Measurements from ENCODE around the gene CTXN1.

CTXN1 gene

GRCh38 chr19:7901337-7901736 lies 24.6 kb downstream of the CTXN1 start:
- no peaks in the 10 kb centered on the region for H3K36me3 ChIP-seq (ENCODE audit: insufficient read depth)
- H3K4me2 ChIP-seq: no peak overlapping the region
- no peak overlapping the region for H3K4me3 ChIP-seq (IDR thresholded peaks at IDR 0.05; ENCODE audit: insufficient read depth, low read depth, low read length)
- H3K27me3 ChIP-seq (ENCODE audit: insufficient read depth, low read depth): no peaks in the 10 kb centered on the region
- no peak overlapping the region for H2AFZ ChIP-seq (ENCODE audit: low read depth)
- H3K79me2 ChIP-seq (ENCODE audit: insufficient read depth, low read depth): peaks cover 23% of the 10 kb centered on the region
- peaks cover 5% of the 10 kb centered on the region for H3K4me1 ChIP-seq (ENCODE audit: low read depth, poor library complexity, severe bottlenecking)
- no peak overlapping the region for H3K9ac ChIP-seq
- TF ChIP-seq, protein P1, sequence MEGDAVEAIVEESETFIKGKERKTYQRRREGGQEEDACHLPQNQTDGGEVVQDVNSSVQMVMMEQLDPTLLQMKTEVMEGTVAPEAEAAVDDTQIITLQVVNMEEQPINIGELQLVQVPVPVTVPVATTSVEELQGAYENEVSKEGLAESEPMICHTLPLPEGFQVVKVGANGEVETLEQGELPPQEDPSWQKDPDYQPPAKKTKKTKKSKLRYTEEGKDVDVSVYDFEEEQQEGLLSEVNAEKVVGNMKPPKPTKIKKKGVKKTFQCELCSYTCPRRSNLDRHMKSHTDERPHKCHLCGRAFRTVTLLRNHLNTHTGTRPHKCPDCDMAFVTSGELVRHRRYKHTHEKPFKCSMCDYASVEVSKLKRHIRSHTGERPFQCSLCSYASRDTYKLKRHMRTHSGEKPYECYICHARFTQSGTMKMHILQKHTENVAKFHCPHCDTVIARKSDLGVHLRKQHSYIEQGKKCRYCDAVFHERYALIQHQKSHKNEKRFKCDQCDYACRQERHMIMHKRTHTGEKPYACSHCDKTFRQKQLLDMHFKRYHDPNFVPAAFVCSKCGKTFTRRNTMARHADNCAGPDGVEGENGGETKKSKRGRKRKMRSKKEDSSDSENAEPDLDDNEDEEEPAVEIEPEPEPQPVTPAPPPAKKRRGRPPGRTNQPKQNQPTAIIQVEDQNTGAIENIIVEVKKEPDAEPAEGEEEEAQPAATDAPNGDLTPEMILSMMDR (conservative IDR thresholded peaks at IDR 0.05; ENCODE audit: low read depth, low read length): no peak
- no peaks in the 10 kb centered on the region for H4K20me1 ChIP-seq (ENCODE audit: insufficient read depth)
- no peak overlapping the region for H3K27ac ChIP-seq

DNA sequence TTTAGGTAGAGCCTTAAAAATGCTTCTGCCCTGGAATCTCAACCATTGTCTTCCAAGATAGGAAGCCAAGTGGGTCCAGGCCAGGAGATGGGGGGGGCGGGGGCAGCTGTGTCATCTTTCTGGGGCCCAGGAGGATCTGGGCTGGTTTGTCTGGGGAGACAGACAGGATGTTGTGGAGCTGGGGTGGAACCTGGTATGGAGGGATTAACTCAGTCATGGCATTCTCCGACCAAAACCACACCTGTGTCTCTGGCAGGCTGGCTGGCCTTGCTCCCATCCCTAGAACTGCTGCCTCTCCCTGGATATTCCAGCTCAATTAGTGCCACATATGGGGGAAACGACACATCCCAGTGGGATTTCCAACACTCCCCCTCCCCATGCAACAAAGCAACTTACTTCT lies 25.0 kb downstream of the CTXN1 start:
- TF ChIP-seq, protein P1 (conservative IDR thresholded peaks at IDR 0.05; ENCODE audit: low read depth, low read length): no peak
- H4K20me1 ChIP-seq (ENCODE audit: insufficient read depth): no peaks in the 10 kb centered on the region
- H3K27ac ChIP-seq: no peak overlapping the region
- no peak overlapping the region for H2AFZ ChIP-seq (ENCODE audit: low read depth)
- H3K27me3 ChIP-seq (ENCODE audit: insufficient read depth, low read depth): no peaks in the 10 kb centered on the region
- peaks cover 5% of the 10 kb centered on the region for H3K4me1 ChIP-seq (ENCODE audit: low read depth, poor library complexity, severe bottlenecking)
- H3K36me3 ChIP-seq (ENCODE audit: insufficient read depth): no peaks in the 10 kb centered on the region
- peaks cover 19% of the 10 kb centered on the region for H3K79me2 ChIP-seq (ENCODE audit: insufficient read depth, low read depth)
- no peak overlapping the region for H3K9ac ChIP-seq
- no peak overlapping the region for H3K4me3 ChIP-seq (IDR thresholded peaks at IDR 0.05; ENCODE audit: insufficient read depth, low read depth, low read length)
- H3K4me2 ChIP-seq: no peak overlapping the region

DNA sequence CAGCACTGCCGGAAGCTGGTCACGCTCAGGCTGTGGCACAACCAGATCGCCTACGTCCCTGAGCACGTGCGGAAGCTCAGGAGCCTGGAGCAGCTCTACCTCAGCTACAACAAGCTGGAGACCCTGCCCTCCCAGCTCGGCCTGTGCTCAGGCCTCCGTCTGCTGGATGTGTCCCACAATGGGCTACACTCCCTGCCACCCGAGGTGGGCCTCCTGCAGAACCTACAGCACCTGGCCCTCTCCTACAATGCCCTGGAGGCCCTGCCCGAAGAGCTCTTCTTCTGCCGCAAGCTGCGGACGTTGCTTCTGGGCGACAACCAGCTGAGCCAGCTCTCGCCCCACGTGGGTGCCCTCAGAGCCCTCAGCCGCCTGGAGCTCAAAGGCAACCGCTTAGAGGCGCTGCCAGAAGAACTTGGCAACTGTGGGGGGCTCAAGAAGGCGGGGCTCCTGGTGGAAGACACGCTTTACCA lies 25.5 kb downstream of the CTXN1 start:
- TF ChIP-seq, protein P1 (conservative IDR thresholded peaks at IDR 0.05; ENCODE audit: low read depth, low read length): no peak
- Histone ChIP-seq H3K36me3 (ENCODE audit: insufficient read depth) (no peaks in the 10 kb centered on the region), H3K79me2 (ENCODE audit: insufficient read depth, low read depth) (peaks cover 14% of the 10 kb centered on the region), H3K4me1 (ENCODE audit: low read depth, poor library complexity, severe bottlenecking) (peaks cover 5% of the 10 kb centered on the region), H3K4me3 (IDR thresholded peaks at IDR 0.05; ENCODE audit: insufficient read depth, low read depth, low read length) (no peak overlapping the region), H3K27me3 (ENCODE audit: insufficient read depth, low read depth) (no peaks in the 10 kb centered on the region), H3K4me2 (no peak overlapping the region), H4K20me1 (ENCODE audit: insufficient read depth) (no peaks in the 10 kb centered on the region), H3K27ac (no peak overlapping the region), H2AFZ (ENCODE audit: low read depth) (no peak overlapping the region), H3K9ac (no peak overlapping the region)

DNA sequence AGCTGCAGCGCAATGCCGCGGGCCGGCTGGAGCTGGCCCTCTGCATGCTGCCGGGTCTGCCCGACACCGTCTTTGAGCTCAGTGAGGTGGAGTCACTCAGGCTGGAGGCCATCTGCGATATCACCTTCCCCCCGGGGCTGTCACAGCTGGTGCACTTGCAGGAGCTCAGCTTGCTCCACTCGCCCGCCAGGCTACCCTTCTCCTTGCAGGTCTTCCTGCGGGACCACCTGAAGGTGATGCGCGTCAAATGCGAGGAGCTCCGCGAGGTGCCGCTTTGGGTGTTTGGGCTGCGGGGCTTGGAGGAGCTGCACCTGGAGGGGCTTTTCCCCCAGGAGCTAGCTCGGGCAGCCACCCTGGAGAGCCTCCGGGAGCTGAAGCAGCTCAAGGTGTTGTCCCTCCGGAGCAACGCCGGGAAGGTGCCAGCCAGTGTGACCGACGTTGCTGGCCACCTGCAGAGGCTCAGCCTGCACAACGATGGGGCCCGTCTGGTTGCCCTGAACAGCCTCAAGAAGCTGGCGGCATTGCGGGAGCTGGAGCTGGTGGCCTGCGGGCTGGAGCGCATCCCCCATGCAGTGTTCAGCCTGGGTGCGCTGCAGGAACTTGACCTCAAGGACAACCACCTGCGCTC lies 26.1 kb downstream of the CTXN1 start:
- TF ChIP-seq, protein P1 (conservative IDR thresholded peaks at IDR 0.05; ENCODE audit: low read depth, low read length): no peak

More for the DNA sequence above, 26.1 kb downstream of the CTXN1 start:
- Histone ChIP-seq H3K27ac (no peak overlapping the region), H3K9ac (no peak overlapping the region), H3K36me3 (ENCODE audit: insufficient read depth) (no peaks in the 10 kb centered on the region), H4K20me1 (ENCODE audit: insufficient read depth) (no peaks in the 10 kb centered on the region), H3K4me2 (no peak overlapping the region), H3K27me3 (ENCODE audit: insufficient read depth, low read depth) (no peaks in the 10 kb centered on the region), H3K79me2 (ENCODE audit: insufficient read depth, low read depth) (peaks cover 8% of the 10 kb centered on the region), H2AFZ (ENCODE audit: low read depth) (no peak overlapping the region), H3K4me3 (IDR thresholded peaks at IDR 0.05; ENCODE audit: insufficient read depth, low read depth, low read length) (no peak overlapping the region), H3K4me1 (ENCODE audit: low read depth, poor library complexity, severe bottlenecking) (peaks cover 1% of the 10 kb centered on the region)
